Measurements from ENCODE around the gene CPLX1. TPM values are rescaled to one million over a fixed set of nuclear protein-coding genes. Genes with fewer than 3 reads are reported as not detected.
"Not testable (repeated sequence)": the region's sequence is repeated elsewhere in the genome, so short reads cannot be mapped to it uniquely, and the experiment has no call there.

The CPLX1 gene
- total RNA-seq, 1 experiment from 2014 or later, result 3.9 TPM

DNA sequence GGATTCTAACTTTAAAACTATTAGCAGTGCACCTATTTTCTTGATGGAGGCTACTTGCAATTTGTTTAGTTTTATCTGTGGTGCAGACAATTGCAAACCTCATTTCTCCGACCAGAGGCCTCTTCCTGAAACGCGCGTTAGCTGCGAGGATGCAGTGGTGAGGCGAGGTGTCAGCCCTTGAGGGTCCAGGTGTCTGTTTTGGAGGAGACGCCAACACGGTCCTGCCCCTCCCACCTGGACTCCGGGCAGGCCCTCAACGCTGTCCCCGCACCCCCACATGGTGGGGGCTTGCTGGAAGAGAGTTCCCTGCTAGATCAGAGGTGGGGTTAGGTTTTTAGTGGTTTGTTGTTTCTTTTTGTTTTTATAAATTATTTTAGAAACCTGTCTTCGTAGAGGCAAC lies 85.9 kb downstream of the CPLX1 start:
- Histone ChIP-seq H3F3A (ENCODE audit: insufficient read depth, low read depth) (peaks cover 18% of the 10 kb centered on the region; the same call in 1 of the 2 replicates), H3K4me2 (no peak overlapping the region), H3K27ac (no peak overlapping the region), H3K4me1 (replicated peaks; ENCODE audit: insufficient read depth) (no peaks in the 10 kb centered on the region), H2AFZ (no peak overlapping the region), H3K36me3 (ENCODE audit: low read depth) (no peaks in the 10 kb centered on the region), H3K9me3 (ENCODE audit: insufficient read depth, low read depth) (no peaks in the 10 kb centered on the region), H3K79me2 (ENCODE audit: low read depth) (no peaks in the 10 kb centered on the region; the same call in 1 of the 2 replicates), H4K20me1 (ENCODE audit: insufficient read depth) (peaks cover 12% of the 10 kb centered on the region), H3K4me3 (no peak overlapping the region), H3K27me3 (ENCODE audit: insufficient read depth, low read depth) (no peaks in the 10 kb centered on the region), H3K9me2 (ENCODE audit: insufficient read depth) (no peaks in the 10 kb centered on the region)
- TF ChIP-seq, protein P1, sequence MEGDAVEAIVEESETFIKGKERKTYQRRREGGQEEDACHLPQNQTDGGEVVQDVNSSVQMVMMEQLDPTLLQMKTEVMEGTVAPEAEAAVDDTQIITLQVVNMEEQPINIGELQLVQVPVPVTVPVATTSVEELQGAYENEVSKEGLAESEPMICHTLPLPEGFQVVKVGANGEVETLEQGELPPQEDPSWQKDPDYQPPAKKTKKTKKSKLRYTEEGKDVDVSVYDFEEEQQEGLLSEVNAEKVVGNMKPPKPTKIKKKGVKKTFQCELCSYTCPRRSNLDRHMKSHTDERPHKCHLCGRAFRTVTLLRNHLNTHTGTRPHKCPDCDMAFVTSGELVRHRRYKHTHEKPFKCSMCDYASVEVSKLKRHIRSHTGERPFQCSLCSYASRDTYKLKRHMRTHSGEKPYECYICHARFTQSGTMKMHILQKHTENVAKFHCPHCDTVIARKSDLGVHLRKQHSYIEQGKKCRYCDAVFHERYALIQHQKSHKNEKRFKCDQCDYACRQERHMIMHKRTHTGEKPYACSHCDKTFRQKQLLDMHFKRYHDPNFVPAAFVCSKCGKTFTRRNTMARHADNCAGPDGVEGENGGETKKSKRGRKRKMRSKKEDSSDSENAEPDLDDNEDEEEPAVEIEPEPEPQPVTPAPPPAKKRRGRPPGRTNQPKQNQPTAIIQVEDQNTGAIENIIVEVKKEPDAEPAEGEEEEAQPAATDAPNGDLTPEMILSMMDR (conservative IDR thresholded peaks at IDR 0.05), result no peak
- TF ChIP-seq EZH2 (IDR thresholded peaks at IDR 0.05; ENCODE audit: low read depth), result no peak
- CTCF ChIA-PET, result no interaction called here
- no TSS peak for BruUV-seq (replicated peaks)
- POLR2A ChIA-PET (ENCODE audit: unreplicated experiment), result interaction anchor here (0.5 kb wide), 1 partner anchor 34 kb away, joined by 7 read pairs; the partner anchor contains the start of gene PCGF3
- DNase-seq, result no peak
- intact Hi-C loops (cut with micrococcal nuclease; ENCODE audit: unreplicated experiment), result loop anchor here (10.0 kb wide), 1 partner anchor 135 kb away; no protein-coding TSS in a partner anchor

DNA sequence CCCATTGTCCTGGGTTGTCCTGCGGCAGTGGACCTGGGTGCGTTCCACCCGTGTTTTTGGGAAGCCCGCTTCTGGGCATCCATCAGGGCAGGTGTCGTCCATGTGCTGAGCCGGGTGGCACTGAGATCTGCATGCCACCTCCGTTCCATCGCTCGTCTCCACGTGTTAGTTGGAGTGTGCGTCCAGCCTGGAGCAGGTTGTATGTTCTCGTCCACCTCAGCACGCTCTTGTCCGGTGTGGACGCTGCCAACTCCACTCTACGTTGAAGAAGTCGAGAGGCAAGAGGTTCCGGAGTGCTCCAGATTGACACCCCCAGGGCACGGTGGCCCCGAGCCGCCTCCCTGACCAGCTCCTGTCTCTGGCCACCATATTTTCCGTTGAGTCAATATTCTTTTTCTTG lies 86.4 kb downstream of the CPLX1 start:
- no peak overlapping the region for H3K27ac ChIP-seq
- H3K36me3 ChIP-seq (ENCODE audit: low read depth), result no peaks in the 10 kb centered on the region
- no peak for DNase-seq
- H3F3A ChIP-seq (ENCODE audit: insufficient read depth, low read depth), result peaks cover 18% of the 10 kb centered on the region; the same call in 1 of the 2 replicates
- no peaks in the 10 kb centered on the region for H3K4me1 ChIP-seq (replicated peaks; ENCODE audit: insufficient read depth)
- no peaks in the 10 kb centered on the region for H3K9me2 ChIP-seq (ENCODE audit: insufficient read depth)
- H2AFZ ChIP-seq, result no peak overlapping the region
- ChIA-PET CTCF (no interaction called here), POLR2A (ENCODE audit: unreplicated experiment) (interaction anchor here (0.5 kb wide), 1 partner anchor 34 kb away, joined by 7 read pairs; the partner anchor contains the start of gene PCGF3)
- no TSS peak for BruUV-seq (replicated peaks)
- intact Hi-C loops (cut with micrococcal nuclease; ENCODE audit: unreplicated experiment), result no loop called here
- no peaks in the 10 kb centered on the region for H3K9me3 ChIP-seq (ENCODE audit: insufficient read depth, low read depth)
- no peak overlapping the region for H3K4me2 ChIP-seq
- no peak for TF ChIP-seq EZH2 (IDR thresholded peaks at IDR 0.05; ENCODE audit: low read depth)
- TF ChIP-seq, protein P1 (conservative IDR thresholded peaks at IDR 0.05), result no peak
- no peak overlapping the region for H3K4me3 ChIP-seq
- H3K79me2 ChIP-seq (ENCODE audit: low read depth), result no peaks in the 10 kb centered on the region; the same call in 1 of the 2 replicates
- peaks cover 12% of the 10 kb centered on the region for H4K20me1 ChIP-seq (ENCODE audit: insufficient read depth)
- H3K27me3 ChIP-seq (ENCODE audit: insufficient read depth, low read depth), result no peaks in the 10 kb centered on the region

DNA sequence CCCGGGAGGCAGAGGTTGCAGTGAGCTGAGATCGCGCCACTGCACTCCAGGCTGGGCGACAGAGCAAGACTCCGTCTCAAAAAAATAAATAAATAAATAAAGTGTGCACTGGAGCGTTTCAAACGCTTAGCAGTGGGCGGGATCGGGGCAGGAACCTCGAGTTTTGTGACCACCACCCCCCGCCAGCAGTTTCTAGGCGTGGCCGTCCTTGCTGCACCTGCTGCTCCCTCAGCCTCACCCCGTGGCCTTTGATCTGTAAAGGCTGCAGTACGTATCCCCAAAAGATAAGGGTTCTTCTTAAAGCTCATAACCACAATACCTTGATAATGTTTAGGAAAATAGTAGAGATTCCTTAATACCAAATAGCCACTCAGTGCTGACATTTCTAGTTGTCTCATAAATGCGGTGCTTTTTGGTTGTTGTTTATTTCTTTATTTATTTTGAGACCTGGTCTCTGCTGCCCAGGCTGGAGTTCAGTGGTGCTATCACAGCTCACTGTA lies 87.1 kb downstream of the CPLX1 start:
- Histone ChIP-seq H3K27ac (no peak overlapping the region), H3K9me3 (ENCODE audit: insufficient read depth, low read depth) (no peaks in the 10 kb centered on the region), H3K36me3 (ENCODE audit: low read depth) (0 out of 2 replicates have a peak, but pooled peaks cover under 1% of the 10 kb centered on the region), H3K4me3 (no peak overlapping the region), H3K27me3 (ENCODE audit: insufficient read depth, low read depth) (no peaks in the 10 kb centered on the region), H3K4me2 (no peak overlapping the region), H2AFZ (no peak overlapping the region), H3K9me2 (ENCODE audit: insufficient read depth) (no peaks in the 10 kb centered on the region), H4K20me1 (ENCODE audit: insufficient read depth) (peaks cover 9% of the 10 kb centered on the region), H3K4me1 (replicated peaks; ENCODE audit: insufficient read depth) (no peaks in the 10 kb centered on the region), H3K79me2 (ENCODE audit: low read depth) (no peaks in the 10 kb centered on the region; the same call in 1 of the 2 replicates), H3F3A (ENCODE audit: insufficient read depth, low read depth) (peaks cover 16% of the 10 kb centered on the region; the same call in 1 of the 2 replicates)
- ChIA-PET CTCF (interaction anchor here (0.6 kb wide), 1 partner anchor 47 kb away, joined by 3 read pairs; no protein-coding TSS in a partner anchor), POLR2A (ENCODE audit: unreplicated experiment) (interaction anchor here (0.6 kb wide), 1 partner anchor 1071 kb away, joined by 4 read pairs; no protein-coding TSS in a partner anchor)
- TF ChIP-seq, protein P1 (conservative IDR thresholded peaks at IDR 0.05), result no peak
- no peak for TF ChIP-seq EZH2 (IDR thresholded peaks at IDR 0.05; ENCODE audit: low read depth)
- no TSS peak for BruUV-seq (replicated peaks)
- DNase-seq, result no peak
- intact Hi-C loops (cut with micrococcal nuclease; ENCODE audit: unreplicated experiment), result no loop called here

DNA sequence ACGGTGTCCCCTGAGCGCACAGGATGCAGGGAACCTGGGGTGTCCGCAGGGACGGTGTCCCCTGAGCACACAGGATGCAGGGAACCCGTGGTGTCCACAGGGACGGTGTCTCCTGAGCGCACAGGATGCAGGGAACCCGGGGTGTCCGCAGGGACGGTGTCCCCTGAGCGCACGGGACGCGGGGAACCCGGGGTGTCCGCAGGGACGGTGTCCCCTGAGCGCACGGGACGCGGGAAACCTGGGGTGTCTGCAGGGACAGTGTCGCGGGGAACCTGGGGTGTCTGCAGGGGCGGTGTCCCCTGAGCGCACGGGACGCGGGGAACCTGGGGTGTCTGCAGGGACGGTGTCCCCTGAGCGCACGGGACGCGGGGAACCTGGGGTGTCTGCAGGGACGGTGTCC lies 89.4 kb downstream of the CPLX1 start:
- H3K9me2 ChIP-seq (ENCODE audit: insufficient read depth); intact Hi-C loops (cut with micrococcal nuclease; ENCODE audit: unreplicated experiment); DNase-seq; H3K4me2 ChIP-seq; H3K9me3 ChIP-seq (ENCODE audit: insufficient read depth, low read depth); H3K36me3 ChIP-seq (ENCODE audit: low read depth); H3K27ac ChIP-seq; BruUV-seq (replicated peaks); POLR2A ChIA-PET (ENCODE audit: unreplicated experiment); CTCF ChIA-PET; H3K4me3 ChIP-seq; H4K20me1 ChIP-seq (ENCODE audit: insufficient read depth); H3K79me2 ChIP-seq (ENCODE audit: low read depth); H2AFZ ChIP-seq; H3F3A ChIP-seq (ENCODE audit: insufficient read depth, low read depth); H3K4me1 ChIP-seq (replicated peaks; ENCODE audit: insufficient read depth); H3K27me3 ChIP-seq (ENCODE audit: insufficient read depth, low read depth): not testable (repeated sequence)

Data from PC-9 (cell line).